ENCODE measurements around the gene FLCN. TPM values are rescaled to one million over a fixed set of nuclear protein-coding genes. Genes with fewer than 3 reads are reported as not detected.

Gene FLCN
- total RNA-seq, 1 donor from 2014 or later: 59.1 TPM

DNA sequence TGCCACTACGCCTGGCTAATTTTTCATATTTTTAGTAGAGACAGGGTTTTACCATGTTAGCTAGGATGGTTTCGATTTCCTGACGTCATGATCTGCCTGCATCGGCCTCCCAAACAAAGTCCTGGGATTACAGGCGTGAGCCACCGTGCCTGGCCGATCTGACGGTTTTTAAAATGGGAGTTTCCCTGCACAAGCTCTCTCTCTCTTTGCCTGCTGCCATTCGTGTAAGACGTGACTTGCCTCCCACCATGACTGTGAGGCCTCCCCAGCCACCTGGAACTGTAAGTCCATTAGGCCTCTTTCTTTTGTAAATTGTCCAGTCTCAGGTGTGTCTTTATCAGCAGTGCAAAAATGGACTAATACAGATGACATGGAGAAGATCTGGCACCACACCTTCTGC, 4.7 kb upstream of the FLCN start:
- intact Hi-C loops (cut with DNase I): no loop called here
- ATAC-seq (no peak), DNase-seq (ENCODE audit: low spot score) (no peak)

DNA sequence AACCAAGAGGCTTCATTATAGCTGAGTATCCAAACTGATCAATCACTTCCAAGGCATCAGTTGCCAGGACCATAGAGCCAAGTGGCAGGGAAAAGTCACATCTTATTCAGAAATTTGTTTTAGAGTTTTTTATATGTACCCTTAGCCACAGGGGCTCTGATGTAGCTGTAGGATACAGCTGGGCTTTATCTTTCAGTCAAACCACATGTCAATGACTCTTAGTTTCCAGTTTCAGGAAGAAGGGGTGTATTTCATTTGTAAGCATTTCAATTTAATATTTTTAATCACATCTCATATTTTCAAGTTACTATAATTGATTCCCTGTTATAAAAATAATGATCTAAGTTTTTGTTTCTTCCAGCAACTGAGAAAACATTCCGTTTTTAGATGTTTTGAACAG, 2.9 kb upstream of the FLCN start:
- intact Hi-C loops (cut with DNase I): no loop called here
- no peak for DNase-seq (ENCODE audit: low spot score)
- ATAC-seq: no peak

DNA sequence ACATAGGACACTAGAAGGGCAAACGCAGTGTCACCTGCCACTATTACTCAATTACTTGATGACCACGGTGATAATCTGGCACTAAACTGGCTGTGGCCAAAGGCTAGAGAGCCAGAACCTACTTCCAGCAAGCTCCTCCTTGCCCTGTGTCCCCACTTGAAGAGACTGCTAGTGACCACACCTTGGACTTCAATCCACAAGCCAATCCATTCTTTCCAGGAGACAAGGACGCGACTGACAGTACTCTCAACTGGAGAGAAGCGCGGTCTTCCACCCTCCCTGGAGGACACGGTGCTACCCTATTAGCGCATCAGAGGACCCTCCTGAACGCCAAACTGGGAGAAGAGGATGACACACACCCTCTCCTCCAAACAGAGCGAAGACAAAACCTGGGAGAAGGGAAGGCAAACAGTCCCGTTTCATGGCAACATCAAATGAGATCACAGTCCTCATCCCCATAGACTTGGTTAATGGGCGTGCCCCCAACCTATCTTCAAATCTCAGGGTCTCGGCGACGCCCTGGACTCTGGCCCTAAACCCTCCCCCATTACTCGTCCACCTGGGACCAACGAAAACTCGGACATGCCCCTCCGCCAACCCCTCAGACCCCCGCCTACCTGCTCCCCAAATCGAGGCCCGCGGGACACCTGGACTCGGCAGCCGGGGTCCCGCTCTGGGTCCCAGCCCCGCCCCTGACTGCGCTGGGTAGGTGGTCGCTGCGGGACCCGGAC, 508 bp downstream of the FLCN start:
- DNase-seq (ENCODE audit: low spot score) (no peak), ATAC-seq (peak; percentile 25)
- intact Hi-C loops (cut with DNase I): no loop called here

DNA sequence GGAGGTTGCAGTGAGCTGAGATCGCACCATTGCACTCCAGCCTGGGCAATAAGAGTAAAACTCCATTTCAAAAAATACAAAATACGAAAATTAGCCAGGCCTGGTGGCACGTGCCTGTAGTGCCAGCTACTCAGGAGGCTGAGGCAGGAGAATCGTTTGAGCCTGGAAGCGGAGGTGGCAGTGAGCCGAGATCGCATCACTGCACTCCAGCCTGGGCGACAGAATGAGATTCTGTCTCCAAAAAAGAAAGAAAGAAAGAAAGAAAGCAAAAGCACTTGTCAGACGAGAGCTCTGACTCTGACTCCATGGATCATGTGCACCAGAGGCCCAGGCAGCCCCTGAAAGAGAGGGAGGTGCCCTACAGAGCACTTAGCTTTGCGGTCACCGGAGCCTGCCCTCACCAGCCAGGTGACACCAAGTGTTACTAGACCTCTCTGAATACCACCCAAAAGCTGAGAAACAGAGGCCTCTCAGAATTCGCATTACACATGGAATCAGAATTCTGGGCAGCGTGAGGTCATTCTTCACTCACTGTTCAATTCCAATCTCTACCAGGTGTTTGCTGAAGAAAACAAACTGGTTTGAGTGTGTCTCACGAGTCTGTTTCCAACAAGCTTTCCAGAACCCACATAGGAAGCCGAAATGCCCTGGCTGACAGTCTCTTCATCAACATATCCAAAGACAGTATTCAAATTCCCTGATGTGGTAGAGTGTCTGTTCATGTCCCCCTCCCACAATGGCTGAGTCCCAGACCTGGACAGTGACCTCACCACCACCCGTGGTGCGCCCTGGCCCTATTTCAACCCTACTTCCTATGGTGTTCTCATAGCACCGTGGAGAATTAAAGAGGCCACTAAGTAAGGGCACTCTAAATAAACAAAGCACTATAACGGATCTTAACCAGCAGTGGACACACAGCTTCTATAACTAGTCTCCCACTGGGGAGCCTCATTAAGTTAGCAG, 1.5 kb downstream of the FLCN start:
- no peak for ATAC-seq
- no peak for DNase-seq (ENCODE audit: low spot score)
- intact Hi-C loops (cut with DNase I): no loop called here

DNA sequence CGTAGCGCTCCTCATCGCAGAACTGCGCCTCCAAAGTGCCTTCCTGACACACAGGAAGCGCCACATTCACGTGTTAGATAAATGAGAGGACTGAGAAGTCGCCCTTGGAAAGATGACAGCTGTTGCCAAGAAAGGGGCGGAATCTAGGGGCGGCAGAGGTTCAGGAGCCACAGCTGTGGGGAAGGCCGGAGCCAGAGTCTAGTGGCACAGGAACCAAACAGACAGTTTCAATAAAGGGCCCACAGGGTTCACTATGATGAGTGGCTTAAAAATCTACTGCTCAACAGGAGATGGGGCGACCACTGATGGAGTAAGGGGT, 4.7 kb downstream of the FLCN start:
- intact Hi-C loops (cut with DNase I): no loop called here
- ATAC-seq (no peak), DNase-seq (ENCODE audit: low spot score) (no peak)

DNA sequence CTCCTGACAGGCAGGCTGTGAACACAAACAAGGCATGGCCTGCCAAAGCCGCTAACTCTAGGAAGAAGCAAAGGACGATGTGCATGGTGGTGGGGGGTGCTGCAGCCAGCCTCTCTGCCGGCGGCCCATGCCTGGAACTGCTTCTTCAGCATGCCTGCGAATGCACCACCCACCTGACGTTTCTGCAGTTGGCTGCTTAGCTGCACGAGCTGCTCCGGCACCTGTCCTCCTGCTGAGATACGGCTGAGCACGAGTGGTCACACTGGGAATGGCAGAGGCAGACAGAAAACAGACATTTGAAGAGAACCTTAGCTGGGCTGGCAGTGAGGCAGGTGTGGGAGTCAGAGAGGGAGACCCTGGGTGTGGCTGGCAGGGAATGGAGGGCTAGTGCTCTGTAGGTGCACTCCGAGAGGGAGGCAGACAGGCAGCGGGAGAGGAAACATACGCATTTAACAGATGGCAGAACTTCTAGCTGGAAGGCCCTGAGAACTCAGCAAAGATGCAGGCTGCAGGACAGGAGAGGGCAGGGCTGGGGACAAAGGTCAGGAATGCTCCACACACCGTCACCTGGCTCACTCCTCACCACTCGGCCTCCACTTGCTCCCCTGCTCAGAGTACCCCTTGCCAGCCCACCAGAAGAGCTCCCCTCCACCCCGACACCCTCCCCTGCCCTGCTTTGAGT, 5.2 kb downstream of the FLCN start:
- intact Hi-C loops (cut with DNase I): no loop called here
- DNase-seq (ENCODE audit: low spot score) (no peak), ATAC-seq (no peak)

DNA sequence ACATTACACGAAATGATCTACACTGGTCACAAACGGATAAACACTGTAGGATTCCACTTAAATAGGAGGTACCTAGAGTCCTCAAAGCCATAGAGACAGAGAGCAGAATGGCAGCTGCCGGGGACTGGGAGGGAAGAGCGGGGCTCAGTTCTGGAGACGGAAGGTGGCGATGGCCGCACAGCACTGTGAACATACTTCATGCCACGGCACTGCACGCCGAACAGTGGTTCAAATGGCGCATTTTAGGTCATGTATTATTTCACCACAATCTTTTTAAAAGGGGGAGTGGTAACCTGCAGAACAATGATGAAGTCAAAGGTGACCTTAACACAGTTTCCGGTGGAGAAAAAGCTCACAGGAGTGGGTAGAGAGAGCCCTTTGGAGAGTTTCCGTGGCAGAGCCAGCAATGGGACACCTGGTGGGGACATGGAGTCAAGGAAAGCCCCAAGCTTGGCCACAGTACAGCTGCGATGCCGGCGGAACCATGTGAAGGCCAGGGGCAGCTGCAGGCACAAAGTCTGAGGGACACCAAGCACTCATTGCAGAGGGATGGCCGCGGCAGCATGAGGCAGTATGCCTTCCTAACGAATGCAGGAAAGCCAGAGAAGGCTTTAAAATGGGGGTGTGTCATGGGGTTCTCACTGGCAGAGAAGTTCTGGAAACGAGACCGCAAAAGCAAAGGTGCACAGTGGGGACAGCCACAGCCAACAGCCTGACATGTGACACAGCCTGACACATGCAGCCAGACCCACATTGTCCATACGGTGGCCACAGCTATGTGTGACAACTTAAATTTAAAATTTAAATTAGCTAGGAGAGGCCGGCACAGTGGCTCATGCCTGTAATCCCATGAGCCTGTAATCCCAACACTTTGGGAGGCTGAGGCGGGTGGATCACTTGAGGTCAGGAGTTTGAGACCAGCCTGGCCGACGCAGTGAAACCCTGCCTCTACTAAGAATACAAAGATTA, 7.3 kb downstream of the FLCN start:
- ATAC-seq (no peak), DNase-seq (ENCODE audit: low spot score) (no peak)
- intact Hi-C loops (cut with DNase I): no loop called here

DNA sequence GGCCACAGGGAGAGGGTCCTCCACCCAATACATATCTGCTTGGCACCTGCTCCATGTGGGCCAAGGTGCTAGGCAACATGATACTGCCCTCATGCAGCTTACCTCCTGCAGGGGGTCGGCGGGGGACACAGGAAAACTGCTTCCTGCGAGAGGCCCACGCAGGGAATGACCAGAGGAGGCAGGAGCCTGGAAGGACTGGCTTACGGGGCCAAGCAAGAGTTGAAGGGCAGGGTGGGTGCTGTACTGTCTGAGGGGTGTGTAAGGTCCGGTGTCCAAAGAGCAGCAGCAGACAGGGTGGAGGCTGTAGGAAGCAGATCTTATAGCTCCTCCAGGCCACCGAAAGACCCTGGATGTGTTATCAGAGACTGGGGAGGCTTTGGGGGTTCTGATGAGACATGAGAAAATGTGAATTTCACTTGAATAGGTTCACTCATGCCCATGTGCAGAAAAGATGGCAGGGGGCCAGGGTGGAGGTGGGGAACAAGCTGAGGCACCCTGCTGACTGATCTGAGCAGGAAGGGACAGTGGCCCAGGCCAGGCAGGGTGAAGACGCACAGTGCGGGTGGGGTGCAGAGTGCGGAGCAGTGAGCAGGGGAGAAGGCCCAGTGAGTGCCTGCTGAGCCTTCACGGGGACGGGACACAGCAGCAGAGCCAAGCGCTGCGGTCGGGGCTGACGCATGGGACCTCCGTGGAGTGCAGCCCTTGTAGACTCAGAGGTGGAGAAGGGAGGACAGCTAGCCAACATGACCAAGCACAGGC, 8.3 kb downstream of the FLCN start:
- ATAC-seq: peak; percentile 31
- intact Hi-C loops (cut with DNase I): no loop called here
- no peak for DNase-seq (ENCODE audit: low spot score)

DNA sequence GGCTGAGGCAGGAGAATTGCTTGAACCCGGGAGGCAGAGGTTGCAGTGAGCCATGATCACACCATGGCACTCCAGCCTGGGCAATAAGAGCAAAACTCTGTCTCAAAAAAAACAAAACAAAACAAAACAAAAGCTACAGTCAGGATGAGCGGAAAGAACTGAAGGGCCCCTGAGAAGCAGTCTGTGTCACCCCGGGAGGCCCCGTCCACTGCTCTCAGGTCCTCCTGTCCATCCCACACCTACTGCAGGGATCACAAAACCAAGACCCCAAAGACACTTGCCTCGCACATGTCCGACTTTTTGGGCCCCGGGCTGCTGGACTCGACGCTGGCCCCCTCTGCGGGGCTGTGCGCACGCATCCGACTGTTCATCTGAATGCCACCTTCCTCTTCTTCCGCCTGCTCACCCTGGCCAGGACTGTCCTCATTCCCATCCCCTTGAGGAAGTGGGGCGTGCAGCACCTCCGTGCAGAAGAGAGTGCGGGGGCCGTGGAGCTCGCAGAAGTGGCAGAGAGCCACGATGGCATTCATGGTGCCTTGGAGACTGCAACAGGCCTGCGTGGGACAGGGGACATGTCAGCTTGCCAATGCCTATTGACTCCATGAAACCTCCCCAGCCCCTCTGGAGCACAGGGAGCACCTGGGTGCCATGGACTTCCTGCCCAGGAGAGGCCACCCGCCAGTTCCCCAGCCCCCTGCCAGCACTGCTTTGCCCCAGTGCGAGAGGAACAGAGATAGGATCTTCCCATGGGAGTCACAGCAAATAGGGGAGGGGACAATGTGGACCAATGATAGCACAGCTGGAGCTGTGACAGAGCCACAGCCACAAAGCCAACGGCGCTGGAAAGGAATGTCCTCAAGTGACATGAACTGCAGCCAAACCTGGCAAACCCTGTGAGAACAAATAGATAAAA, 9.1 kb downstream of the FLCN start:
- ATAC-seq: no peak
- DNase-seq (ENCODE audit: low spot score): no peak
- intact Hi-C loops (cut with DNase I): no loop called here

DNA sequence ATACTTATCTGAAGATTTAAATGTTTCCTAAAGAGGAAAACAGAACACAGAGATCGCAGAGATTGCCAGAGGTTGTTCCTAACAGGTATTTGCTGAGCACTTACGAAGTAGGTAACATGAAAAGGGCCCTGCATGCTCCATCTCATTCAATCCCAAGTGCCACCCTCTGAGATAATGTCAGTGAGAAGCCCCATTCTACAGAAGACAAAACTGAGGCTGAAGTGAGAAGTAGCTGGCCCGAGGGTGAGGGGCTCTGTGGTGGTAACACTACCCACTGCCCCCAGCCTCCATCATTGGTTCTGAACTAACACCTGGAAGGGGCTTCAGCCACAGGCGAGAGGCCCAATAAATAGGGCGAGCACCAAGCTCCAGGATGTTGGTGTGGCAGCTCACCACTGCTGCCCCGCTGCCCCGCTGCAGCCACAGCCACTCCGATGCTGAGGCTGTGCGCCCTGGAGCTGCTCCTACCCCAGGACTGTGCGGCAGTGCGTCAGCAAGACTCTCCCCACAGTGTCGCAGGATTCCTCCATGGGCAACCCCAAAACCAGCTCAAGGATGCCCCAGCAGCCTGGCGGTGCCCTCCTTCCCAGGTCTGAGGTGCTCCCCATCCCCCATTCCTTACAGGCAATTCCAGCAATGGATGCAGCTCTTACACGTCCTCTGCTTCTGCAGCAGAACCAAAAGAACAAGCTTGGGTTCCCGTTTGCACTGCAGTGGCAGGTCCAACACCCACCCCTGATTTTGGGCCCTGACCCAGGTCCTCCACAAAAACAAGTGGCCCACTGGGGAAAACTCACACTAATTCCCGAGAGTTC, 10.3 kb downstream of the FLCN start:
- intact Hi-C loops (cut with DNase I): no loop called here
- no peak for DNase-seq (ENCODE audit: low spot score)
- no peak for ATAC-seq

DNA sequence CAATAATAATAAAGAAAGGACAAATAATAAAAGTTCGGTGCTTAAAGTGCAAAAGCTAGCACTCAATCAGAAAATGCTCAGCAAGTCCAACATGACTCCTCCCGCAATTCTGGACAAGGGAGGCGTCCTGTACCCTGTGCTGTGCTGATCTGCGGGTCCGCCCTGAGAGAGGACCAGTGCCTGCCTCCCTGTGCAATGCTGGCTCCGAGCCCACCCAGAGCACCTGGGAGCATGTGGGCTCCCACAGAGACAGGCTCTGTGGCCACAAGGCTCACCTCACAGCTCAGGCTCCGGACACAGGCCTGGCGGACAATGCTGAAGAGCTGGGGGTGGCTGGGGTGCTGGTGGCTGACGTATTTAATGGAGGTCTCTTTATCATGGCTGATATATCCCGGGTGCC, 11.1 kb downstream of the FLCN start:
- intact Hi-C loops (cut with DNase I): no loop called here
- DNase-seq (ENCODE audit: low spot score) (no peak), ATAC-seq (no peak)

DNA sequence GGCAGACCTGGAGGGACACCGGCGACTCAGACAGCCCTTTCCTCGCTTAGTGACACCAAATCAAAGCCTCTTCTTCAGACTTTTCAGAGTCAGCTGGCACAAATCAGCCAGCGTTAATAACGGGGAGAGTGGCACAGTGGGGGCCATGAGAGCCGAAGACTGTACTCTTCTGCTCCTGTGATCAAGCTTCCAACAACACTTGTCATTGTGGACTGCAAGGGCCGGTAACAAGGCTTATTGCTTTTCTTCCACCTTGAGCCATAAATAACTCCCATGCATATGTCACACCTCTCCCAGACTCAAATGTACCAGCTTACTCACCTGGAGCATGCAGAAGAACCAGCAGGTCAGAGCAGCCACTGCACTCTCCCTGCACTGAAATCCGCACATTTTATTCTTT, 12.8 kb downstream of the FLCN start:
- DNase-seq (ENCODE audit: low spot score): no peak
- intact Hi-C loops (cut with DNase I): no loop called here
- ATAC-seq: no peak

DNA sequence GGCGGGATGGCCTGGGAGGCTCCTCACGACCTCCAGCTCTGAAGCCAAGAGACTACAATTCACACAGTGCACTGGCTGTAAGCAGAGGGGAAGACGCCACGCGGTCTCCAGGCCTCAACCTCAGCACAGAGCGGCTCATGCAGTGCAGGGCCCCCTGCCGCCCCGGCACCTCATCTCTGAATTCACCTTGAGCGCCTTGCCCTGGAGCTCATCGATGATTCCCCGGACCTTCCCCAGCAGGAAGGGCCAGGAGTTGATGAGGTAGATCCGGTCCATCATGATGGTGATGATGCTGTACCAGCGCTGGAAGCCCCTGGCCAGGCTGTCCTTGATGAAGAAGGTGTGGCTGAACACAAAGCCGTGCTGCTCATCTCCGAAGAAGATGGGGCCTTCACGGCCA, 13.2 kb downstream of the FLCN start:
- ATAC-seq (no peak), DNase-seq (ENCODE audit: low spot score) (no peak)
- intact Hi-C loops (cut with DNase I): no loop called here

DNA sequence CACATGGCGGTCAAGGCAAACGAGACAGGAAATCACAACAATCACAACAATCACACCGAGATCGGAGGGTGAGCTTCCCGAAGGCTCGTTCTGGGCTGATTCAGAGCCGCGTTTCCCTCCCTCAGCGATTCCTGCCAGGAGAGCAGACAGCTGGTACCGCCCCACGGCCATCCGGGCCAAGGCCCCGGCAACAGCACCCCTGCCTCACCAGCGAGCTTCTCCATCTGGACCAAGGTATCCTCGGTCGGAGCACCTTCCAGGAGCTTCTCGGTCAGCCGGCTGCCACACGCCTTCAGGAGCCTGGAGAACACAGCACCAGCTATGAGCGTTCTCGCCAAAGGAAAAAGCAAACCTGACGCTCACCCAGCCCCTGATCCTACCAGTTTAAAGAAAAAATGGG, 15.6 kb downstream of the FLCN start:
- intact Hi-C loops (cut with DNase I): no loop called here
- DNase-seq (ENCODE audit: low spot score) (no peak), ATAC-seq (no peak)

DNA sequence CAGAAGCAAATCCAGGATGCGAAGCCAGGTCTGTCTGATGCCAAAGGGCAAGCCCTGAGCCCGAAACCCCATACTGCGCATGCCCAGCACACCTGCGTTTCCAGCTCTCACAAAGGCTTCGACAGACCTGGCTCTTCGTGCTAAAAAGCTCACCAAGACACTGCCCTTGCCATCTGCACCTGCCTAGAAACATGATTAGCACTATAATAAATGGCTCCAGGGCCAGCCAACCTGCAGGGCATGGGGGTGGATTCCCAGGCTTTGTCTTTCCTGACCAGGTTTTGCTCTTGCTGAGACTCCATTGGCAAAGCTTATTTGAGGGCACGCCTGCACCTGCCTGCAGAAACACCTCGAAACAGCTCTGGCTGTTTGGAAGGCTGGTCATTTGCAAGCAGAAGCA, 16.4 kb downstream of the FLCN start:
- DNase-seq (ENCODE audit: low spot score) (no peak), ATAC-seq (no peak)
- intact Hi-C loops (cut with DNase I): no loop called here

DNA sequence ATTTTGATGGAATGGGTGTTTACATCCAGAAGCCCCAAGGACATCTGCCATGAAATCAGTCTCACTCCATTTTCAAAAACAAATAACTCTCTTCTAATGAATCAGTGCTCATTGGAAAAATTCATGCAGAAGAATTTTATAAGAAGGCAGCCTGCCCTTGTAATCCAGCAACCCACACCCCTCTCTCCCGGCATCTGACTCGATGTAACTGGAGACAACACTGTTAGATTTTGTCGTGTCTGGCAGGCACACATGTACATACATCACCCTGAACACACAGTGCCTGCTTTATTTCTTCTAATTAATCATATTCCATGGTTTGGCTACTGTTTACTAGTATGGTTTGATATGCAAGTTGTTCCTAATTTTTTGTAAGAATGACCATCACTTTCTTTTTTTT, 19.0 kb downstream of the FLCN start:
- no peak for DNase-seq (ENCODE audit: low spot score)
- intact Hi-C loops (cut with DNase I): no loop called here
- no peak for ATAC-seq

All from sciatic nerve (tissue), 2 donors.